GM10266 (cell line): ENCODE results near the gene IPO5.

Source experiments
- DNase-seq: peaks from one replicate; pipeline ENCODE4 v3.0.0; 2012; ENCODE audit errors: extremely low spot score
- TF ChIP-seq, protein P1 (sequence below): IDR thresholded peaks from 2 replicates; pipeline ENCODE4 v1.5.1; 2012; ENCODE audit warnings: mild to moderate bottlenecking, low read depth; ENCODE audit not compliant: control insufficient read depth, insufficient read depth; ENCODE audit errors: missing control alignments

The IPO5 gene

GRCh38 chr13:97936036-97936435 lies 17.4 kb upstream of the IPO5 start:
- TF ChIP-seq, protein P1, sequence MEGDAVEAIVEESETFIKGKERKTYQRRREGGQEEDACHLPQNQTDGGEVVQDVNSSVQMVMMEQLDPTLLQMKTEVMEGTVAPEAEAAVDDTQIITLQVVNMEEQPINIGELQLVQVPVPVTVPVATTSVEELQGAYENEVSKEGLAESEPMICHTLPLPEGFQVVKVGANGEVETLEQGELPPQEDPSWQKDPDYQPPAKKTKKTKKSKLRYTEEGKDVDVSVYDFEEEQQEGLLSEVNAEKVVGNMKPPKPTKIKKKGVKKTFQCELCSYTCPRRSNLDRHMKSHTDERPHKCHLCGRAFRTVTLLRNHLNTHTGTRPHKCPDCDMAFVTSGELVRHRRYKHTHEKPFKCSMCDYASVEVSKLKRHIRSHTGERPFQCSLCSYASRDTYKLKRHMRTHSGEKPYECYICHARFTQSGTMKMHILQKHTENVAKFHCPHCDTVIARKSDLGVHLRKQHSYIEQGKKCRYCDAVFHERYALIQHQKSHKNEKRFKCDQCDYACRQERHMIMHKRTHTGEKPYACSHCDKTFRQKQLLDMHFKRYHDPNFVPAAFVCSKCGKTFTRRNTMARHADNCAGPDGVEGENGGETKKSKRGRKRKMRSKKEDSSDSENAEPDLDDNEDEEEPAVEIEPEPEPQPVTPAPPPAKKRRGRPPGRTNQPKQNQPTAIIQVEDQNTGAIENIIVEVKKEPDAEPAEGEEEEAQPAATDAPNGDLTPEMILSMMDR = no peak
- DNase-seq = no peak

DNA sequence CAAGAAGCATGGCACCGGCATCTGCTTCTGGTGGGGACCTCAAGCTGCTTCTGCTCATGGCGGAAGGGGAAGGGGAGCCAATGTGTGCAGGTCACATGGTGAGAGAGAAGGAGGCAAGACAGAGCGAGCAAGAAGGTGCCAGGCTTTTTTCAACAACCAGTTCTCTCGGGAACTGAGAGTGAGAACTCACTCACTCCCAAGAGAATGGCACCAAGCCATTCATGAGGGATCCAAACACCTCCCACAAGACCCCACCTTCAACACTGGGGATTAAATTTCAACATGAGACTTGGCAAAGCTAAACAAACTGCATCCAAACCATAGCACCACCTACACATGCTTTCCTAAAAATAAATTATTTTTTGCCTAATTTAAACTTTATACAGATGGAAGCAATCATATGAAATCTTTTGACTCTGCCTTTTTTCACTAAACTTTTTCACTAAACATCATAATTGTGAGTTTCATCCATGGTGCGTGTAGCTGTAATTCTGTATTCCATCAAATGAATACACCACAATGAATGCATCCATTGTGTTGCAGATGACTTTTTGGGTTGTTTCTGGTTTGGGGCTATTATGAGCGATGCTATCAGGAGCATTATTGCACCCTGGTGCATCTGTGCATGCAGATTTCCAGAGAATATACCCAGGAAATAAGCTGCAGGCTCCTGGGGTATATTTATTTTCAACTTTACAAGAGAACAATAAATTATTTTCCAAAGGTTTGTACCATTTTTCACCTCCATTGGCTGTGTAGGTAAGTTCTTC lies 14.6 kb upstream of the IPO5 start:
- no peak for DNase-seq
- TF ChIP-seq, protein P1 = no peak

DNA sequence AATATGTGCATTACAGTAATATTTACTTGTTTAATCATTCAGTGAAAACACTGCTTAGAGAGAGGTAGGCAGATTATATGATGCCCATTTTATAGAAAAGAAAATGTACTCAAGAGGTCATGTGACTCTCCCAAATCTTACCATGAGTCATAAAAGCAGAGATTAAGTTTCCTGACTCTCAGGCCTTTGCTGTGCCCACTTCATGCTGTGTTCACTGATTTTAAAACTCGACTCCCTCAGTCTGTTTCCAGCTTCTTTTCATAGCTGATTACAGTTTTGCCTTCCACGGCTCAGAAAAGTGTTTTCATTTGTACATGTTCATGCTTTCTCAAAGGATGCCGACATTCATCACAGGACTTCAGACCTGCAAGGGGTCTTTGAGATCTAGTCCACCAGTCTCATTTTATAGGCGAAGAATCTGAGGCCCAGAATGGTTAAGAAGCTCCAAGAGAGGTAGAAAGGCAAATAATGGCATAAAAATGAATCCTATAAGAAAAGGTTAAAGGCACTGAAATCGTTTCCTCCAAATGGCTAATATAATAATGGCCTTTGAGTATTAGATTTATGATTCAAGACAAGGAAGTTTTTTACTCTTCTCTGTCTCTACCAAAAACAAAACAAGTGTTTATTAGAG lies 9.0 kb upstream of the IPO5 start:
- no peak for DNase-seq
- TF ChIP-seq, protein P1 = no peak

- no peak for DNase-seq
- TF ChIP-seq, protein P1 = no peak
Measured at GRCh38 chr13:97945342-97945741, 8.1 kb upstream of the IPO5 start.

GRCh38 chr13:97945792-97946419 lies 7.6 kb upstream of the IPO5 start:
- TF ChIP-seq, protein P1 = no peak
- DNase-seq = no peak

DNA sequence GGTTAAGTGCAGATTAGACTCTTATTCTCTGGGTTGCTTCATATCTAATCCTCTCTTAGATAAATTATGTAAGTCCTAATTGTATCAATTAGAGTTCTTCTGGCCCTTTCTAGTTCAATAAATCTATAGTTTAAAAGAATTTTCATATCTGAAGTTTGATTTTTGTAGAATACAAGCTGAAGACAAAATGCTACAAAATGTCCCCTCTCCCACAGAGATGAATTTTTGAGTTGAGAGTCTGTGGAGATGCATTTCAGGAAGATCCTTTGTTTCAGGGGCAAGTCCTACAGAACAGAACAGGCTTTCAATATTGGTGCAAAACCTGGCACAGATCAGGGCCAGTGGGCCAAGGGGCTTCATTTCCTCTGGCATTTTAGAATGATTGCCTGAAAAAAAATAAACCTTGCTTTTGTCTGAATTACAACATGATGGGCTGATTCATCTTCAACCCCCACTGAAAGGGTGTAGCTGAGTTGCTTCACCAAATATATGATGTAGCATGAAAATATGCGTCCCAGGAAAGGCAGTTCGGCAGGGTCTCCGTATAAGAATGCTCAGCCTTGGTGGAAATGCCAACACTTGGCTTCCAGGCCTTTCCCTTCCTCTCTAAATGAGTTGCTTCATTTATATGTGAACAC lies 6.4 kb upstream of the IPO5 start:
- no peak for DNase-seq
- TF ChIP-seq, protein P1 = no peak
